ENCODE data around the gene ZNF598. TPM values are rescaled to one million over a fixed set of nuclear protein-coding genes. Genes with fewer than 3 reads are reported as not detected.

Gene ZNF598
- total RNA-seq, 3 donors from 2014 or later, result 16.0 to 25.2 (median 22.2) TPM

- intact Hi-C loops (cut with DNase I; ENCODE audit: low total_unique reads), result loop anchor here (10.0 kb wide), 1 partner anchor 181 kb away; the partner anchor contains the start of gene PKD1
- H3K36me3 ChIP-seq, result no peaks in the 10 kb centered on the region
- no peaks in the 10 kb centered on the region for H3K9me3 ChIP-seq
- H3K4me1 ChIP-seq, result no peaks in the 10 kb centered on the region
- TF ChIP-seq CTCF (IDR thresholded peaks at IDR 0.05) (no peak), POLR2A (IDR thresholded peaks at IDR 0.05) (no peak), POLR2AphosphoS5 (IDR thresholded peaks at IDR 0.05) (no peak)
- no peak overlapping the region for H3K27ac ChIP-seq
- H3K4me3 ChIP-seq, result no peak overlapping the region
- no peaks in the 10 kb centered on the region for H3K27me3 ChIP-seq
- DNase-seq (ENCODE audit: low spot score in 2 of 2), result no peak
These were observed 55.9 kb downstream of the ZNF598 start for GRCh38 chr16:1953734-1954133.

GRCh38 chr16:1950559-1950958 lies 59.1 kb downstream of the ZNF598 start:
- Histone ChIP-seq H3K27ac (no peak overlapping the region), H3K27me3 (no peaks in the 10 kb centered on the region), H3K4me1 (no peaks in the 10 kb centered on the region), H3K36me3 (no peaks in the 10 kb centered on the region), H3K9me3 (no peaks in the 10 kb centered on the region), H3K4me3 (no peak overlapping the region)
- TF ChIP-seq POLR2AphosphoS5 (IDR thresholded peaks at IDR 0.05), result no peak
- no peak for TF ChIP-seq CTCF (IDR thresholded peaks at IDR 0.05)
- no peak for TF ChIP-seq POLR2A (IDR thresholded peaks at IDR 0.05)
- intact Hi-C loops (cut with DNase I; ENCODE audit: low total_unique reads), result loop anchor here (10.0 kb wide), 1 partner anchor 184 kb away; the partner anchor contains the start of gene PKD1
- DNase-seq (ENCODE audit: low spot score in 2 of 2), result no peak

- no peaks in the 10 kb centered on the region for H3K4me1 ChIP-seq
- no peaks in the 10 kb centered on the region for H3K27me3 ChIP-seq
- no peak overlapping the region for H3K27ac ChIP-seq
- no peaks in the 10 kb centered on the region for H3K36me3 ChIP-seq
- H3K4me3 ChIP-seq, result no peak overlapping the region
- intact Hi-C loops (cut with DNase I; ENCODE audit: low total_unique reads), result loop anchor here (10.0 kb wide), 1 partner anchor 185 kb away; the partner anchor contains the start of gene PKD1
- no peak for DNase-seq (ENCODE audit: low spot score in 2 of 2)
- TF ChIP-seq CTCF (IDR thresholded peaks at IDR 0.05), result no peak
- no peak for TF ChIP-seq POLR2A (IDR thresholded peaks at IDR 0.05)
- no peak for TF ChIP-seq POLR2AphosphoS5 (IDR thresholded peaks at IDR 0.05)
- no peaks in the 10 kb centered on the region for H3K9me3 ChIP-seq
These were observed 59.6 kb downstream of the ZNF598 start for GRCh38 chr16:1950047-1950446.

- TF ChIP-seq POLR2AphosphoS5 (IDR thresholded peaks at IDR 0.05) (no peak), CTCF (IDR thresholded peaks at IDR 0.05) (no peak), POLR2A (IDR thresholded peaks at IDR 0.05) (no peak)
- no peaks in the 10 kb centered on the region for H3K4me1 ChIP-seq
- intact Hi-C loops (cut with DNase I; ENCODE audit: low total_unique reads), result no loop called here
These were observed 60.1 kb downstream of the ZNF598 start for GRCh38 chr16:1949507-1949906.

More at GRCh38 chr16:1949507-1949906, 60.1 kb downstream of the ZNF598 start:
- Histone ChIP-seq H3K27ac (no peak overlapping the region), H3K36me3 (no peaks in the 10 kb centered on the region), H3K27me3 (no peaks in the 10 kb centered on the region), H3K4me3 (no peak overlapping the region), H3K9me3 (no peaks in the 10 kb centered on the region)
- no peak for DNase-seq (ENCODE audit: low spot score in 2 of 2)

Other genes with a start within 250 kb of the ZNF598 start
- gene NME3, start 238.3 kb downstream of the ZNF598 start, total RNA-seq, result 100 to 1,000 TPM in 2 of 3 donors, 10 to 100 TPM in 1; 86.6 to 119 (median 115) TPM
- 10 to 100 TPM in 2 of 3 donors, 1 to 10 TPM in 1; 4.6 to 17.4 (median 14.0) TPM for gene EME2, start 237.0 kb downstream of the ZNF598 start, total RNA-seq
- 10 to 100 TPM; 85.9 to 95.4 (median 87.8) TPM for gene MRPS34, start 236.7 kb downstream of the ZNF598 start, total RNA-seq
- 100 to 1,000 TPM in 1 of 3 donors, 10 to 100 TPM in 2; 84.9 to 107 (median 88.5) TPM for gene SPSB3, start 227.2 kb downstream of the ZNF598 start, total RNA-seq
- gene NUBP2, start 226.9 kb downstream of the ZNF598 start, total RNA-seq, result 10 to 100 TPM; 61.6 to 82.6 (median 80.3) TPM
- under 1 TPM; 0.32 to 0.44 (median 0.33) TPM for gene IGFALS, start 216.1 kb downstream of the ZNF598 start, total RNA-seq
- 100 to 1,000 TPM in 1 of 3 donors, 10 to 100 TPM in 2; 61.9 to 114 (median 74.7) TPM for gene HAGH, start 183.0 kb downstream of the ZNF598 start, total RNA-seq
- gene FAHD1, start 182.6 kb downstream of the ZNF598 start, total RNA-seq, result 10 to 100 TPM; 27.2 to 35.4 (median 29.7) TPM
- gene MEIOB, start 137.7 kb downstream of the ZNF598 start, total RNA-seq, result not detected
- gene HS3ST6, start 91.4 kb downstream of the ZNF598 start, total RNA-seq, result not detected
- gene MSRB1, start 66.6 kb downstream of the ZNF598 start, total RNA-seq, result 10 to 100 TPM; 12.1 to 17.4 (median 17.0) TPM
- not detected for gene RPL3L, start 55.1 kb downstream of the ZNF598 start, total RNA-seq
- 100 to 1,000 TPM; 114 to 233 (median 144) TPM for gene NDUFB10, start 50.3 kb downstream of the ZNF598 start, total RNA-seq
- gene RPS2, start 45.0 kb downstream of the ZNF598 start, total RNA-seq, result 1,000 to 10,000 TPM; 1,340 to 2,607 (median 1,661) TPM
- under 1 TPM in 1 of 3 donors, not detected in 2; 0.98 TPM for gene RNF151, start 43.0 kb downstream of the ZNF598 start, total RNA-seq
- gene TBL3, start 37.8 kb downstream of the ZNF598 start, total RNA-seq, result 10 to 100 TPM; 32.9 to 42.3 (median 33.1) TPM
- gene NOXO1, start 28.4 kb downstream of the ZNF598 start, total RNA-seq, result under 1 TPM in 2 of 3 donors, not detected in 1; 0.88 to 0.98 TPM
- 10 to 100 TPM; 15.7 to 18.1 (median 17.9) TPM for gene GFER, start 25.6 kb downstream of the ZNF598 start, total RNA-seq
- 1 to 10 TPM in 1 of 3 donors, under 1 TPM in 2; 0.44 to 2.0 (median 0.64) TPM for gene SYNGR3, start 19.9 kb downstream of the ZNF598 start, total RNA-seq
- gene NPW, start 10.0 kb upstream of the ZNF598 start, total RNA-seq, result not detected
- gene NHERF2, start 17.1 kb upstream of the ZNF598 start, total RNA-seq, result 10 to 100 TPM; 31.5 to 58.3 (median 38.9) TPM
- 10 to 100 TPM; 10.6 to 27.9 (median 16.1) TPM for gene NTHL1, start 38.0 kb upstream of the ZNF598 start, total RNA-seq
- 10 to 100 TPM; 41.6 to 52.4 (median 48.9) TPM for gene TSC2, start 38.2 kb upstream of the ZNF598 start, total RNA-seq
- gene PKD1, start 126.1 kb upstream of the ZNF598 start, total RNA-seq, result 100 to 1,000 TPM in 2 of 3 donors, 10 to 100 TPM in 1; 74.2 to 110 (median 107) TPM
- gene RAB26, start 138.8 kb upstream of the ZNF598 start, total RNA-seq, result 1 to 10 TPM in 2 of 3 donors, not detected in 1; 3.5 to 3.9 TPM
- gene TRAF7, start 146.0 kb upstream of the ZNF598 start, total RNA-seq, result 10 to 100 TPM; 28.4 to 35.4 (median 32.5) TPM
- under 1 TPM in 2 of 3 donors, not detected in 1; 0.33 to 0.44 TPM for gene CASKIN1, start 186.8 kb upstream of the ZNF598 start, total RNA-seq
- 10 to 100 TPM; 42.7 to 48.1 (median 46.5) TPM for gene MLST8, start 195.6 kb upstream of the ZNF598 start, total RNA-seq
- 1 to 10 TPM; 1.4 to 7.5 (median 5.9) TPM for gene BRICD5, start 201.0 kb upstream of the ZNF598 start, total RNA-seq
- 10 to 100 TPM in 2 of 3 donors, 1 to 10 TPM in 1; 9.1 to 14.7 (median 12.9) TPM for gene PGP, start 205.0 kb upstream of the ZNF598 start, total RNA-seq
- gene E4F1, start 213.8 kb upstream of the ZNF598 start, total RNA-seq, result 10 to 100 TPM; 19.0 to 40.2 (median 34.7) TPM
- gene DNASE1L2, start 226.6 kb upstream of the ZNF598 start, total RNA-seq, result under 1 TPM in 2 of 3 donors, not detected in 1; 0.59 to 0.66 TPM
- gene ECI1, start 241.8 kb upstream of the ZNF598 start, total RNA-seq, result 10 to 100 TPM; 45.4 to 66.2 (median 63.8) TPM

Measured in breast epithelium (tissue), 4 donors.